Fibroblast of pulmonary artery (primary cell): ENCODE data around the gene NACC1.

Source experiments
- DNase-seq: peaks from one replicate; pipeline ENCODE4 v3.0.0-alpha.2; 2010; ENCODE audit warnings: low read depth
- H3K4me3 ChIP-seq: replicated peaks from 2 replicates; pipeline ENCODE4 v1.5.1; 2011; ENCODE audit warnings: low read depth, mild to moderate bottlenecking, control low read depth, low read length, moderate library complexity
- CTCF ChIP-seq: IDR thresholded peaks from 2 replicates; pipeline ENCODE4 v1.5.1; 2011; ENCODE audit warnings: mild to moderate bottlenecking, control low read depth, low read length, inconsistent platforms; ENCODE audit errors: missing control alignments

NACC1 gene

GRCh38 chr19:13130886-13131490, 12.9 kb downstream of the NACC1 start:
- no peak overlapping the region for H3K4me3 ChIP-seq
- no peak for TF ChIP-seq CTCF
- no peak for DNase-seq

GRCh38 chr19:13132471-13133180, 14.6 kb downstream of the NACC1 start:
- DNase-seq, result peak; percentile 33
- no peak overlapping the region for H3K4me3 ChIP-seq
- no peak for TF ChIP-seq CTCF

- TF ChIP-seq CTCF, result no peak
- DNase-seq, result no peak
- H3K4me3 ChIP-seq, result no peak overlapping the region
Measured at GRCh38 chr19:13133241-13133870, 15.3 kb downstream of the NACC1 start.

GRCh38 chr19:13134626-13135025, 16.6 kb downstream of the NACC1 start:
- DNase-seq, result no peak

GRCh38 chr19:13135068-13136062, 17.3 kb downstream of the NACC1 start:
- DNase-seq, result no peak
- TF ChIP-seq CTCF, result no peak
- no peak overlapping the region for H3K4me3 ChIP-seq

More at GRCh38 chr19:13134626-13135025, 16.6 kb downstream of the NACC1 start:
- no peak for TF ChIP-seq CTCF
- H3K4me3 ChIP-seq, result no peak overlapping the region

- DNase-seq, result no peak
- no peak overlapping the region for H3K4me3 ChIP-seq
Measured at GRCh38 chr19:13137290-13137794, 19.3 kb downstream of the NACC1 start.

More at GRCh38 chr19:13137290-13137794, 19.3 kb downstream of the NACC1 start:
- no peak for TF ChIP-seq CTCF
